Tibial nerve (tissue), 4 donors: Measurements from ENCODE around the gene TLX2. TPM values are rescaled to one million over a fixed set of nuclear protein-coding genes. Genes with fewer than 3 reads are reported as not detected.
A peak's percentile ranks its signal among the peaks of the same experiment; 100 is the strongest.
"Not testable (repeated sequence)": the region's sequence is repeated elsewhere in the genome, so short reads cannot be mapped to it uniquely, and the experiment has no call there.

Experiments used
- DNase-seq, 2 donors: peaks; one replicate each; pipeline ENCODE4 v3.0.0-alpha.2; 2019; ENCODE audit warnings: low spot score in 2 of 2
- H3K27ac ChIP-seq, 4 donors: fragments of 200-600 bp; sonication (generic) in 3 of 4; one replicate each; pipeline ENCODE4 v1.5.1; 2017 to 2019; ENCODE audit warnings: mild to moderate bottlenecking in 1 of 4
- H3K27me3 ChIP-seq, 2 donors: fragments of 200-600 bp; sonication (generic) in 1 of 2; one replicate each; pipeline versions ENCODE4 v1.5.1 to v1.6.0; 2017 to 2019
- H3K36me3 ChIP-seq, 3 donors: fragments of 200-600 bp; sonication (generic); one replicate each; pipeline ENCODE4 v1.5.1; 2018 to 2019
- H3K4me1 ChIP-seq, 4 donors: fragments of 200-600 bp; sonication (generic) in 3 of 4; one replicate each; pipeline ENCODE4 v1.5.1; 2017 to 2019
- H3K4me3 ChIP-seq, 4 donors: fragments of 200-600 bp; sonication (generic) in 3 of 4; one replicate each; pipeline ENCODE4 v1.5.1; 2017 to 2019; ENCODE audit warnings: mild to moderate bottlenecking in 1 of 4, moderate library complexity in 1 of 4
- H3K9me3 ChIP-seq, 4 donors: fragments of 200-600 bp; sonication (generic) in 3 of 4; one replicate each; pipeline ENCODE4 v1.5.1; 2017 to 2019
- CTCF ChIP-seq, 5 experiments: fragments of 200-600 bp in 3 of 5; fragments of 450-650 bp in 2 of 5; sonication (generic) in 3 of 5; IDR thresholded peaks; one replicate each; pipeline ENCODE4 v1.5.1; 2016 to 2019; ENCODE audit warnings: antibody characterized with exemption in 5 of 5, mild to moderate bottlenecking in 3 of 5, moderate library complexity in 2 of 5
- EP300 ChIP-seq, 2 donors: sonication (generic); formaldehyde crosslinking; IDR thresholded peaks; one replicate each; pipeline ENCODE4 v1.6.1; 2017; ENCODE audit warnings: antibody characterized with exemption in 2 of 2, mild to moderate bottlenecking in 1 of 2
- POLR2A ChIP-seq, 2 donors: fragments of 450-650 bp; IDR thresholded peaks; one replicate each; pipeline ENCODE4 v1.6.1; 2017; ENCODE audit warnings: antibody characterized with exemption in 2 of 2, mild to moderate bottlenecking in 2 of 2, moderate library complexity in 2 of 2
- WGBS, 2 donors: methylation state at CpG; one replicate each; pipeline ENCODE4 v1.1.5; 2018; 5-methylcytosine and 5-hydroxymethylcytosine counted together
- total RNA-seq, 4 donors: library from RNA; depleted of rRNA; stranded (reverse); fragments of >200 nt; gene quantifications; one replicate each; pipeline ENCODE4 v1.1.0, GENCODE V29; 2016

Gene TLX2
- total RNA-seq, 4 donors from 2014 or later: not detected

- H3K36me3 ChIP-seq: peaks cover 0 to 58% (median 2%) of the 10 kb centered on the region in 3 donors
- 0% methylated on average over 46 to 48 of the region's 50 CpGs for WGBS, 2 donors
- H3K4me3 ChIP-seq: peak within 1 kb of the TSS; percentile 72 to 91 (median 86)
Observed at GRCh38 chr2:74482801-74483674, 31.2 kb upstream of the TLX2 start, which contains the start of the genes CCDC142 and TTC31. Gene CCDC142 (minus strand): TSS chr2:74482998. CDS start chr2:74482837, 161 bp downstream. Gene TTC31 (plus strand): TSS chr2:74483081. CDS start chr2:74483096, 15 bp downstream.

GRCh38 chr2:74483675-74484164 lies 30.5 kb upstream of the TLX2 start:
- H3K9me3 ChIP-seq, DNase-seq, H3K27me3 ChIP-seq: not testable (repeated sequence)
- Histone ChIP-seq H3K27ac (peak overlapping the region; percentile 87 to 90 (median 89)), H3K36me3 (peaks cover 0 to 59% (median 2%) of the 10 kb centered on the region in 3 donors), H3K4me3 (peak overlapping the region; percentile 72 to 91 (median 86)), H3K4me1 (peaks cover 0 to 36% (median 25%) of the 10 kb centered on the region in 4 donors)
- WGBS, 2 donors: 82 to 84% methylated on average over 19 of the region's 19 CpGs

More at GRCh38 chr2:74482801-74483674, 31.2 kb upstream of the TLX2 start, which contains the start of the genes CCDC142 and TTC31:
- no peaks in the 10 kb centered on the region for H3K27me3 ChIP-seq
- TF ChIP-seq POLR2A (IDR thresholded peaks at IDR 0.05): peak in 1 of 2 donors; percentile 35
- TF ChIP-seq EP300 (IDR thresholded peaks at IDR 0.05): peak; percentile 69 to 97
- peak; percentile 79 to 95 (median 91) for TF ChIP-seq CTCF (IDR thresholded peaks at IDR 0.05)
- H3K4me1 ChIP-seq: peaks cover 0 to 36% (median 25%) of the 10 kb centered on the region in 4 donors
- peak; percentile 95 to 98 for DNase-seq
- peak within 1 kb of the TSS; percentile 87 to 90 (median 89) for H3K27ac ChIP-seq
- no peaks in the 10 kb centered on the region for H3K9me3 ChIP-seq

GRCh38 chr2:74486141-74486540 lies 28.1 kb upstream of the TLX2 start:
- peaks cover 0 to 25% (median 19%) of the 10 kb centered on the region in 4 donors for H3K4me1 ChIP-seq
- peaks cover 0 to 61% (median 0%) of the 10 kb centered on the region in 3 donors for H3K36me3 ChIP-seq
- H3K9me3 ChIP-seq: no peaks in the 10 kb centered on the region

GRCh38 chr2:74488643-74489481 lies 25.4 kb upstream of the TLX2 start:
- Histone ChIP-seq H3K27ac (no peak overlapping the region), H3K9me3 (no peaks in the 10 kb centered on the region), H3K4me1 (peaks cover 0 to 8% (median 3%) of the 10 kb centered on the region in 4 donors), H3K4me3 (no peak overlapping the region), H3K27me3 (no peaks in the 10 kb centered on the region), H3K36me3 (peaks cover 0 to 86% (median 21%) of the 10 kb centered on the region in 3 donors)
- 78 to 84% methylated on average over 9 of the region's 9 CpGs for WGBS, 2 donors
- no peak for TF ChIP-seq POLR2A (IDR thresholded peaks at IDR 0.05)
- no peak for TF ChIP-seq CTCF (IDR thresholded peaks at IDR 0.05)
- DNase-seq: no peak

More at GRCh38 chr2:74486141-74486540, 28.1 kb upstream of the TLX2 start:
- Histone ChIP-seq H3K4me3 (no peak overlapping the region), H3K27ac (no peak overlapping the region), H3K27me3 (no peaks in the 10 kb centered on the region)
- WGBS, 2 donors: 93 to 95% methylated on average over 2 of the region's 2 CpGs
- DNase-seq: no peak
- TF ChIP-seq POLR2A (IDR thresholded peaks at IDR 0.05): no peak
- TF ChIP-seq EP300 (IDR thresholded peaks at IDR 0.05): no peak
- TF ChIP-seq CTCF (IDR thresholded peaks at IDR 0.05): no peak

- 90 to 94% methylated on average over 8 to 9 of the region's 9 CpGs for WGBS, 2 donors
- H3K4me3 ChIP-seq: no peak overlapping the region
- no peaks in the 10 kb centered on the region for H3K9me3 ChIP-seq
- no peaks in the 10 kb centered on the region for H3K27me3 ChIP-seq
- H3K4me1 ChIP-seq: no peaks in the 10 kb centered on the region
- no peak for TF ChIP-seq EP300 (IDR thresholded peaks at IDR 0.05)
- no peak for TF ChIP-seq POLR2A (IDR thresholded peaks at IDR 0.05)
- TF ChIP-seq CTCF (IDR thresholded peaks at IDR 0.05): no peak
- no peak overlapping the region for H3K27ac ChIP-seq
- H3K36me3 ChIP-seq: peaks cover 0 to 94% (median 21%) of the 10 kb centered on the region in 3 donors
- DNase-seq: no peak
Observed at GRCh38 chr2:74489906-74490305, 24.3 kb upstream of the TLX2 start.
